RWPE1 (cell line): ENCODE measurements around the gene CRYGN.

Experiments
- CTCF ChIA-PET: fragments of 350-600 bp; sonication (Branson Sonifier 250); formaldehyde crosslinking; extraction: SDS; loops from one replicate; lab custom pipeline; 2021; lab: Yijun Ruan, JAX
- POLR2A ChIA-PET: fragments of 400-600 bp; formaldehyde crosslinking; extraction: SDS; loops from one replicate; lab custom pipeline; 2020; ENCODE audit warnings: antibody characterized with exemption; ENCODE audit not compliant: low non-redundant PET; lab: Yijun Ruan, JAX
- DNase-seq: peaks from one replicate; pipeline ENCODE4 v3.0.0; 2012; ENCODE audit warnings: low spot score
- H3K27ac ChIP-seq: fragments of 450-650 bp; 2 replicates; pipeline ENCODE4 v1.5.1; 2017
- TF ChIP-seq, protein P1 (sequence below): fragments of 450-650 bp; conservative IDR thresholded peaks from 2 replicates; pipeline ENCODE4 v1.5.1; 2017; ENCODE audit warnings: low read depth, mild to moderate bottlenecking

Gene CRYGN

DNA sequence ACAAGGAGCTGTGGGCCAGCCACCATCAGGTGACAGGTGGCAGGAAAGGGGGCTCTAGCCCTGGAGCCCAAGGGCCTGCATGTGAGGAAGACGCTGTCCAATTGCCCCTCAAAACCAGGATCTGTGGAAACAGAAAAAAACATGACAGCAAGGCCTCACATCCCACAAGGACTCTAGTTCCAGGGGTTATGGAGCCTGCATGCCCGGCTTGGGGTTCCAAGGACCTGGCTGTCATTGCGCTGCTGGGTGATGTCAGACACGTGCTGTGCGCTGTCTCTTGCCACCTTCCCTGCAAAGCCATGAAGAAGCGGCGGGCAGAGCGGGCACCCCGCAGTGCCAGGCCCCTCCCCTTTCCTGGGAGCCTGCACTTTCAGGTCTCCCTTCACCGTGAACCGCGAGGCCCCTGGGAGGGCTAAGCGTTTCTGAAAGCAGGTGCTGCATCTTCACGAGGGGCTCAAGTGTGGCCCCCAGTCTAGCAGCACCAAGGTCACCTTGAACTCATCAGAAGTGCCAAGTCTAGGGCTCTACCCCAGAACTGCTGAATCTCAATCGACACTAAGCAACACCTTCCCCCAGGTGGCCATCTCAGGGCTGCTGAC lies 15.1 kb upstream of the CRYGN start:
- no peak overlapping the region for H3K27ac ChIP-seq
- TF ChIP-seq, protein P1, sequence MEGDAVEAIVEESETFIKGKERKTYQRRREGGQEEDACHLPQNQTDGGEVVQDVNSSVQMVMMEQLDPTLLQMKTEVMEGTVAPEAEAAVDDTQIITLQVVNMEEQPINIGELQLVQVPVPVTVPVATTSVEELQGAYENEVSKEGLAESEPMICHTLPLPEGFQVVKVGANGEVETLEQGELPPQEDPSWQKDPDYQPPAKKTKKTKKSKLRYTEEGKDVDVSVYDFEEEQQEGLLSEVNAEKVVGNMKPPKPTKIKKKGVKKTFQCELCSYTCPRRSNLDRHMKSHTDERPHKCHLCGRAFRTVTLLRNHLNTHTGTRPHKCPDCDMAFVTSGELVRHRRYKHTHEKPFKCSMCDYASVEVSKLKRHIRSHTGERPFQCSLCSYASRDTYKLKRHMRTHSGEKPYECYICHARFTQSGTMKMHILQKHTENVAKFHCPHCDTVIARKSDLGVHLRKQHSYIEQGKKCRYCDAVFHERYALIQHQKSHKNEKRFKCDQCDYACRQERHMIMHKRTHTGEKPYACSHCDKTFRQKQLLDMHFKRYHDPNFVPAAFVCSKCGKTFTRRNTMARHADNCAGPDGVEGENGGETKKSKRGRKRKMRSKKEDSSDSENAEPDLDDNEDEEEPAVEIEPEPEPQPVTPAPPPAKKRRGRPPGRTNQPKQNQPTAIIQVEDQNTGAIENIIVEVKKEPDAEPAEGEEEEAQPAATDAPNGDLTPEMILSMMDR: no peak
- POLR2A ChIA-PET: no interaction called here
- no peak for DNase-seq
- CTCF ChIA-PET: no interaction called here

DNA sequence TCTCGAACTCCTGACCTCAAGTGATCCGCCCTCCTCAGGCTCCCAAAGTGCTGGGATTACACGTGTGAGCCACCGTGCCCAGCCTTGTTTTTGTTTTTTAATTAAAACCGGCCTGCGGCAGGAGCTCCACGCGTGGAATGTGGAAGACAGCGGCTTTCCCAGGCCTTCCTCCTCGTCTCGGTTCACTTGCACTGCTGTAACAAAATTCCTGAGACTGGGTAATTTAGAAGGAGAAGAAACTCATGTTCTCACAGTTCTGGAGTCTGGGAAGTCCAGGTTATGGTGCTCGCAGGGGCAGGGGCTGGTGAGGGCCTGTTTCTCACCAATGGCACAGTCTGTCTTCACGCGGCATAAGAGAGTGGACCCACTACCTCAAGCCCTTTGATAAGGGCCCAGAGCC lies 14.4 kb upstream of the CRYGN start:
- ChIA-PET CTCF (interaction anchor here (0.7 kb wide), 1 partner anchor 55 kb away, joined by 3 read pairs; no protein-coding TSS in a partner anchor), POLR2A (no interaction called here)
- TF ChIP-seq, protein P1: no peak
- no peak overlapping the region for H3K27ac ChIP-seq
- DNase-seq: no peak

DNA sequence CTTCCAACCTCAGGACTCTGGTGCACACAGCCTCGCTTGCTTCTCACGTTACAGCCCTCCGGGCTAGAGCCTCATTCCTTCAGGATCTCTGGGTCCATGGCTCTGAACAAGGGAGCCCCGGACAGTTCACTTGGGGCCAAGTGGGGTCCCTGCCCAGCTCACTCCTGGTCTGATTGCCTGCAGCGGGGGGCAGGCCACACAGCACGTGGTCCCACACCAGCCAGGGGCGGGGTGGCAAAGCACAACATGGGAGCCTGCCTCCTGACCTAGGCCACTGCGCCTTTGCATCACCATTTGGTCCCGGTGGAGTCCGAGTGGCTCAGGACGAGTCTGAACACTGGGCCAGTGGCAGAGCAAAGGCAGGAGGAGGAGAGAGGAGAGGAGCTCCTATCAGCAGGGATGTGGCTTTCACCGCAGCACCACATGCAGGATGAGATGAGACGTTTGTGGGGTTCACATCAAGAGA lies 13.4 kb upstream of the CRYGN start:
- no peak for DNase-seq
- TF ChIP-seq, protein P1: no peak
- ChIA-PET CTCF (no interaction called here), POLR2A (no interaction called here)
- H3K27ac ChIP-seq: no peak overlapping the region

DNA sequence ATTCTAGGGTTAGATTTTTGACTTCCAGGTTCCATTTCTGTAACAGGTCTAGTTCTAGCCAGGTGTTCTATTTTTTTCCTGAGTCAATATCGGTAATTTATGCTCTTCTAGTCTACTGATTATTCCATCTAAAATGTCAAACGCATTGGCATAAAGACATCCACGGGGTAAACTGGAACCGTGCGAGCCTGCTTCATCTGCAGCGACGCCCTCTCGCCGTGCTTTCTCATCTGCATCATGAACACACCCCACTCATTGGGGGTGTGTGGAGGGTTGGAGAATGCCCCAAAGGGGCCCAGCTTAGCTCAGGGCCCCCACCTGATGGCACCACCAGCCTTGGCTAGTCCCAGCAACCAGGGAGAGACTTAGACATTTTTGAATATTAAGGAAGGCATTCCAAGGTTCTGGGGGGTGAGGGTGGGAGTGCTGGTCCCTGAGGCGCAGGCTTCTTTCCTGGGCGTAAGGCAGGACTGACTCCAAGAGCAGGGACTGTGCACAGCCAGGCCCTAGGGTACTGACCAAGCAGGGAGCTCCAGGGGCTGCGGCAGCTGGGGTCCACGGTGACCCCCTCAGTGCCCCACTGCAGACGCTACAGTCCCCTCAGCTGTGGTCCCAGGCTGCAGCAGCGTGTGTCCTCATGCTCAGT lies 12.9 kb upstream of the CRYGN start:
- TF ChIP-seq, protein P1: no peak
- ChIA-PET CTCF (no interaction called here), POLR2A (no interaction called here)
- H3K27ac ChIP-seq: no peak overlapping the region
- DNase-seq: no peak

DNA sequence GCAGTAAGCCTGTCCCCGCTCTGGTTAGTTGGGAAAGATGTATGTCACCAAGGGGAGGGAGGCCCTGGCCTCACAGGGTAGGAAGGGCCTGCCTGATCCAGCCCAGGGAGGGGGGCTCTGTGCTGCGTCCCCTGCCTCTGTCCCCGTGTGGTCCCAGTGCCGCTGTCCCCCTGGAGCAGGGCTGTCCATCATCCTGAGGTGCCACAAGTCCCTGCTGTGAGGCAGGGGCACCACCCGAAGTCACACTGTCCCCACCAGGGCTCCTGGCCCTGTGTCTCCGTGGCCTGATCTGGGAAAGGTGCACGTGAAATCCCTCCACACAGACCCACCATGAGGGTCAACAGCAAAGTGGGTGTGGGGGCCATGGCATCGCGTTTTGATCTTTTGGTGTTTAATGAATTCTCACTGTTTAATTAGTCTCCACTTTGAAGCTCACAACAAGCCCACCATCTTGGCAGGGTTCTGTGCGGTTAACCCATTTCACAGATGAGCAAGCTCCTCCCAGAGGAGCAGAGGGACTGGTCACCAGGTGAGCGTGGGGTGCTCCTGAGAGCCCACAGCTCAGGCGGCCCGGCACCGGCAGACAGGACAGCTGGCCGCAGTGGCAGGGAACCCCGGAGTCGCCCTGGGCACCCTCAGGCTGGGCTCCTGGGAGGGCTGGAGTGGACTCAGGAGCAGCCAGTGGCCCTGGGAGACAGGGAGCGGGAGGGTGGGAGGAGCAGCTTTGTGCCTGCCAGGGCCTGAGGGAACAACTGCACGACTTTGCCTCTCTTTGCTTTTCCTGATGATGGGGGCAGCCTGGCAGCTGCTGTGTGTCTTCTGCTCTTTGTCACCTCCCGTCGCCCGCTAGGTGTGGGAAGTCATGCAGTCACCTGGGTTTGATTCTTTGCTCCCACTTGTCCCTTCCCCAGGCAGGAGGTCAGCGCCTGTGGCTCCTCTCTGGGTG lies 12.0 kb upstream of the CRYGN start:
- ChIA-PET CTCF (interaction anchor here (0.6 kb wide), 1 partner anchor 19 kb away, joined by 3 read pairs; no protein-coding TSS in a partner anchor), POLR2A (no interaction called here)

More for the DNA sequence above, 12.0 kb upstream of the CRYGN start:
- DNase-seq: no peak
- TF ChIP-seq, protein P1: no peak
- H3K27ac ChIP-seq: no peak overlapping the region
